ENCODE measurements around the gene PHC3.

Gene PHC3

DNA sequence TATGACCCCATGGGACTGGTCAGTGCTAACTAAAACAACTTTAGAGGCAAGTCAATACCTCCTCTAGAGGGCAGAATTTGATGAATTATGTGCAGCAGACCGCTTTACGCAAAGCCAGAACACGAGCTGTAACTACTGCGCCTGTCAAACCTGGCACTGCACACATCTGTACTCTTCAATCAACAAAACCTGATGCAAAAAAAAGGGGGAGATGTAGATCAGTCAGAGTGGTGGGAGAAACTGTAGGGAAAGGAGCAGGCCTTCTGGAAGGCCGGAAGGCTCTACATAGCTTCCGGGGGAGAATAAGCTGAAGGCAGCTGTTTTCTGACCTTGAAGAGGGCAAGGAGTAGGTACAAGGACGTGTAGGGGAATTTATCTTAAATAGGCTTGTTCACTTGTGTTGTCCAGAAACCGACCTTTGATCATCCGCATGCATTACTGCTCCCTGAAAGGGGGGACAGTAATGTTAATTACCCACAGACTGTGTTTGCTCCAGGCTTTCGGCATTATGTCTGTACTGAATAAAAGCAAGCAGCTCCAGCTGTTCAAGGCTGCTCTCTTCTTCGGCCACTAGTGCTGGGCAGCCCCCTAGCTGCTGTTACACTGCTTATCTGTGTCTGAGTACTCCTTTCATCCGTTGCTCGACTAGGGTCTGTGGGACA lies 102.8 kb downstream of the PHC3 start:
- no peak for DNase-seq (ENCODE audit: low read depth, low spot score)

DNA sequence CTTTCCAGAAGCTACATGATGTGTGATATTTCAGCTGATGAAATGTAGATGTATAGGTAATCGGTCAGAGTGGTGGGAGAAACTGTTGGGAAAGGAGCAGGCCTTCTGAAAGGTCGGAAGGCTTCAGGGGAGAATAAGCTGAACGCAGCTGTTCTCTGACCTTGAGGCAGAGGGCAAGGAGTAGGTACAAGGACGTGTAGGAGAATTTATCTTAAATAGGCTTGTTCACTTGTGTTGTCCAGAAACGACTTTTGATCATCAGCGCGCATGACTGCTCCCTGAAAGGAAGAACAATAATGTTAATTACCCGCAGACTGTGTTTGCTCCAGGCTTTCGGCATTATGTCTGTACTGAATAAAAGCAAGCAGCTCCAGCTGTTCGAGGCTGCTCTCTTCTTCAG lies 104.2 kb downstream of the PHC3 start:
- DNase-seq (ENCODE audit: low read depth, low spot score) = no peak

DNA sequence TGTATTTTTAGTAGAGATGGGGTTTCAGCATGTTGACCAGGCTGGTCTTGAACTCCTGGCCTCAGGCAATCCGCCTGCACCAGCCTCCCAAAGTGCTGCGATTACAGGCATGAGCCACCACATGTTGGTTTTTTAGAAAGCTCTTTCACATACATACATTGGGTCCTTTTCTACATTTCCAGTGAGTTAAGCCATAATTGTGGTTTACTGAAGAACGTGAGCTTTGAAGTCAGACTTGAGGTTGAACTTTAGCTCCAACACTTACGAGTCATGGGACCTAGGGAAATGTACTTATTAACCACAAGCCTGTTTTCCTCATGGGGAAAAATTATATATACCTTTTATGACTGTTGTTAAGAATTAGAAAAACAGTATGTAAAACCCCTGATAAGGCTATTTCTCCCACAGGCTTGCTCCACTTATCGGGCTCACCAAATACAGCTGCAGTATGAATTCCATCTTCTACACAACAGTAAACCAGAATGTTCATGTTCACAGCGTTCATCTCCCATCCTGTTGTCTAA lies 104.8 kb downstream of the PHC3 start:
- no peak for DNase-seq (ENCODE audit: low read depth, low spot score)

DNA sequence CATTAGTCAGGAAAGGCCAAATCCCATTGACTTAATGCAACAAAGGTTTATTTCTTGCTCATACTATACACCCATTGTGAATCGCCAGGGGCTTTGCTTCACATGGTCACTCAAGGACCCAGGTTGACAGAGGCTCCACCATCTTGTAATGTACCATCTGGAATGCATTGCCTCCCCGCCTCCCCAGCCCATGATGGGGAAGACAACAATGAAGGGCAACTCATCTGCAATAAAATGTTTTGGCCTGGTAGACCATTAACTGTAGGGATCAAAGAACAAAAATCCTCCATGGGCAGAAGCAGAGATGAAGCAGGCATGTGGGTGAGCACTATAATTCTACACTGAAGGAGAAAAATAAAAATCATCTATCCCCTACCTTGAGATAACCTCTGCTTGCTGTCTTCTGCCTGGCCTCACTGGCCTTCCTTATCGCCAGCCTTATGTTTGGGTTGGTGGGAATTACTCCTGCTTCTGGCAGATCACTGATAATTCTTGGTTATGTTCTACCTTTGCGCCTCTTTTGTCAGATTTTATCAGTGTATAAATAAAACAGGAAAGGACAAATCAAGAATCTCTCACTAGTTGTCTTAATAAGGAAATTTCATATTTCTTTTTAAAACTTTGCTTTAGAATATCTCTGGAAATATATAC lies 106.0 kb downstream of the PHC3 start:
- DNase-seq (ENCODE audit: low read depth, low spot score) = no peak

DNA sequence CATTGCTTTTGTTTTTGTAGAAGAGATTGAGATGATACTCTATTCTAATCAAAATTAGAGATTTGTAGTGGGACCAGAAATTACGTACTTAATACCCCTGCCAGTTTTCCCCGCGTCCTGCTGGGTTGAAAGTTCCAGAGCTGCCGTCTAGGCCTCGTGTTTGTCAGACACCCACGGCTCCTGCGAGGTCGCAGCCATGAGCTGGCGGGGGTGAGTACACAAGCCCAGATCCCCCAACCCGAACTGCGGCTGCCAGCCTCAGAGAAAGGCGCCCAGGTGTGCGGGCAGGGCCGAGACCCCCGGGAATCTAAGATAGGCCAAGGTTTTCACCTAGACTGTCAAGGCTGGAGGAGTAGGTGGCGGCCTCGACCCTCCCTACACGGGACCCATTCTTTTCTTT lies 117.4 kb downstream of the PHC3 start:
- no peak for DNase-seq (ENCODE audit: low read depth, low spot score)

DNA sequence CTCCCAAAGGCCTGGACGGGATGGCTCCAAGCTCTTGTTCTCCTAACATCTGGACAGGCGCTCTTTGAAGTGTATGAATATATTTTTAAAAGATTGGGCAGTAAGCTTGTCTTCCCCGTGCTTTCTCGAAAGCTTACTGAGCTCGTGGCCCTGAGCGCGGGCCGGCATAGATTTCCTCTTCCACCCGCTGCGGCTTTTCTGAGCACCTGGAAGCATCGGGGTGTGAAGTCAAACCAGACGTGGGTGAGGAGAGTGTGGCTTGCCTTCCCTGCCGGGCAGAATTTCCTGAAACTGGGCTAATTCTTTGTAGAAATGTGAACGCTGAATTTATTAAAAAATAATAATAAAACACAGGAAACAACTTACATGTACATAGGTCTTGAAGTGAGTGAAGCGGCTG lies 117.8 kb downstream of the PHC3 start:
- no peak for DNase-seq (ENCODE audit: low read depth, low spot score)

DNA sequence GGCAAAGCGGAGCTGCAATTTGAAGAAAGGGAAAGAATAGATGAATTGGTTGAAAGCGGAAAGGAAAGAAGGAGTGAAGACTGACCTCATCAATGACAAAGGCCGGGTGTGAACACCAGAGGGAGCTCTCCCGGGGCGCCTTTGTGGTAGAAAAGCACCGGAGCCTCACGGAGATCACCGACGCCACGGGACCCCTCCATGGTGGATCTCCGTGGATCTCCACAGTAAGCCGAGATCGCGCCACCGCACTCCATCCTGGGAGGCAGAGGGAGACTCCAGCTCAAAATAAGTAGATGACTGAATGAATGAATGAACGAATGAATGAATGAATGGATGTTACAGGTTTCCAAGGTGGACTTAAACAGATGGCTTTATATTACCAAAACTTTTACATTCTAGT lies 118.8 kb downstream of the PHC3 start:
- no peak for DNase-seq (ENCODE audit: low read depth, low spot score)

DNA sequence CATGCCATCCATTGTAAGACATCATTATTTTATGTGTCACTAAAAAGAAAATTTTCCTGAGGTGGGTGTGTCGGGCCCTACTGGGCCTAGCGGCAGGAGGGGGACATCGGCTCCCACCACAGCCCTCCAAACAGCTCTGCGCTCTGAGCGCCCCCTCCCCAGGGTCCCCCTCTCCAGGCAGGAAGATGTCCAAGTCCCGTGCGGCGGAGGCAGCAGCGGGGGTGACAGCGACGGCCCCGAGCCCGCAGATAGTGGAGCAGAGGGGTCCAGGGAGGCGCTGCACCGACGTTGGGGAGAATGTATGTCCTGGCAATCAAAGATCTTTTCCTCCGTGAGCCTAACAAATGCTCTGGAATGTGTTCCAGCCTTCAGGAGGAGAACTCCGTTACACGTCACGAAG lies 119.5 kb downstream of the PHC3 start:
- no peak for DNase-seq (ENCODE audit: low read depth, low spot score)

DNA sequence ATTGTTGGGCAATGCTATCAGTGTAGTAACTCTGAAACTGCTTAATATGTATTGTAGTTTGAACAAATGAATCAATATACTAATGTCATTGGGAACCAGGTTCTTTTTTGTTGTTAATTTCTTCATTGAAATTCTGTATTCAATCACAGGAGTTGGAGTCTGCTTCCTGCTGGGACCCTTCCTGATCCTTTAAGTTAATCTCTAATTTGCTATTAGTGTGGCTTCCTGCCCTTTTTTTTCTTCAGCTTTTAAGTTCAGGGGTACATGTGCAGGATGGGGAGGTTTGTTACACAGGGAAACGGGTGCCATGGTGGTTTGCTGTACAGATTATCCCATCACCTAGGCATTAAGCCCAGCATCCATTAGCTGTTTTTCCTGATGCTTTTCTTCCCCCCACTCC lies 122.1 kb downstream of the PHC3 start:
- no peak for DNase-seq (ENCODE audit: low read depth, low spot score)

DNA sequence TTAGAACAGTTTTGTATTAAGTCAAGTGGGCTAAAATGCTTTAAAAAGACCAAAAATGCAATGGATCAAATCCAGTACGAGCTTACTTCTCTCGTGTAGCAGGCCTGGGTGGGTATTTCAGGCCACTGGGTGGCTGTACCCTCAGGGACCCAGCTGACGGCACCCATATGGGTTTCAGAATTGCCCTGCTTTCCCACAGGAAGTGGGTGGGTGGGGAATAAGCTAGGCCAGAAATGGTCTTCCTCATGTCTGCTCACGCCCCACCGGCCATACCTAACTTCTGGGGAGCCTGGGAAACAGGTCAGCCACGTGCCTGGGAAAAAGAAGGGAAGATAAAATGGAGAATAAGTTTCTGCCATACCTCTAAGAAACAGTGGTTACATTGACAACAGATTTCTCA lies 123.4 kb downstream of the PHC3 start:
- DNase-seq (ENCODE audit: low read depth, low spot score) = no peak

DNA sequence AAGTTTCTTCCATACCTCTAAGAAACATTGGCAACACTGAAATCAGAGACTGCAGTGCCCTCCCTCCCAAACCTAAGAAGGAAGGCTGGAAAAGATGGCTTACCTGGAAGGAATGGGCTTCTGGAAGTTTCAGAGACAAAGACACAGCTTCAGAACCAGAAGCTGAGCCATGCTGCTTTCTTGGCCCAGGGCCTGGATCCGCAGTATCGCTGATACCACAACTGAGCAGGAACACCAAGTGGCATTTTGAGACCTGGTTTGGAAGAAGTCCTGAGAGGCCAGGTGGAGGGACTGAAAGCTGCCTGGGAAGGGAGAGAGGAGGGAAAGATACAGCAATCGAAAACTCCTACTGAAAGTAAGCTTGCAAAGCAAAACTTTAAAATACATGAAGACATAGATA lies 124.0 kb downstream of the PHC3 start:
- no peak for DNase-seq (ENCODE audit: low read depth, low spot score)

DNA sequence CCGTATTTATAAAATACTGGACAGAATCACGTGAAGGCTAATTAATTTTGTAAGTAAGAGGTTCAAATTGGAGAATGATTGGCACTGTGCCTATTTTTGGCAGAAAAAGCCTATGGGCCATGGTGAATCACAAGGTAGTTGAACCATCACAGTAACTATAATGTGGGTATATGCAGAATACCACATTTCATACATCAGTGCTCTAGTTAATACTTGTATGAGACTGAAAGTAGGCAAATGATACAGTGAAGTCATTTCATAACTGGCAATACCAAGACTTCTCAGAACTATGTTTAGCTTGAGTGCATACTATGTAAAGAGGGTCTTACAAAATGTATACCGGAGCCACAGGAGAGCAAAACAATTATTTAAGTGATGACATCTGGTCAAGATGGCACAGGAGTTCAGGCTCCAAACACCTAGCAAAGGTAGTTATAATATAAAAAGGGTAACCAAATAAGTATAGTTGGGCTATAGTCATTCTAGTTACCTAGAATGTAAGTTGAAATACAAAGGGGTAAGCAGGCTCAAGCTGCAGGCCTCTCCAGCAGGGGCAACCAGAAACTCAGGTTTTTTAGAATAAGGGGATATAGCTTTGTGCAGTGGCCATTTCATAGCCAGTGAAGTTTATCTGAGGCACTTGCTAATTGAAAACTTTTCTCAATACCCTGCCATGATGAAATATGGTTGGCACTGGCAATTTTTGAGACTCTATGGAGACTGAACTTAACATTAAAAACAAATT lies 124.7 kb downstream of the PHC3 start:
- no peak for DNase-seq (ENCODE audit: low read depth, low spot score)

DNA sequence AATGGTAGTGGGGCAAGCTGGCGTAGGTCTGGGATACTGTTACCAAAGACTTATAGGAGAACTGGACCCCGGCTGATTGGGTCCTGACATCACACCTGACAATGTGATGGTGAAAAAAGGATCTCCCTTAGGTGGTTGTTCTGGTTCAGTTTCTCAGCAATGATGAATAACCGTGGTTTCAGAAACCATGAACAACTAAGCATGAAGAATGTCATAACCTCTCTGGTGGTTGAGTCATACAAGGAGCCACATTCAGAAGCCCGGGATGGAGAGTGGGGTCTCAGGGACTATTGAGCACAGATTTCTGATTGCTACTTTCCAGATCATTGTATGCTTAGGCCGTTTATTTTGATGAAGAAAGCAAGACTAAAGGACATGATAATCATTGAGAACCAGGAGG lies 126.3 kb downstream of the PHC3 start:
- no peak for DNase-seq (ENCODE audit: low read depth, low spot score)

DNA sequence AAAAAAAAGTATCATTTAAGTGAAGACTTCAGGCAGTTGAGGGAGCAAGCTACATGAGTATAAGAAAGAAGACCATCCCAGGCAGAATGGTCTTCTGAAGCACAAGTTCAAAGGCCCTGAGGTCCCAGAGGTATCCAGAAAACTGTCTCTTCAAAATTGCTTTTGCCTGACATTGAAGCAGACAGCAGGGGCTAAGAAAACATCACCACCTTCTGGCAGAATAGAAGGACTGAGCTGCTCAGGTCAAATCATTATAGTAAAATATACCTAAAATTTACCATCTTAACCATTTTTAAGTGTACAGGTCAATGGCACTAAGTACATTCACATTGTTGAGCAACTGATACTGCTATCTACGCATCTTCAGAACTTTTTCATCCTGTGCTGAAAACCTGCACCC lies 127.3 kb downstream of the PHC3 start:
- no peak for DNase-seq (ENCODE audit: low read depth, low spot score)

DNA sequence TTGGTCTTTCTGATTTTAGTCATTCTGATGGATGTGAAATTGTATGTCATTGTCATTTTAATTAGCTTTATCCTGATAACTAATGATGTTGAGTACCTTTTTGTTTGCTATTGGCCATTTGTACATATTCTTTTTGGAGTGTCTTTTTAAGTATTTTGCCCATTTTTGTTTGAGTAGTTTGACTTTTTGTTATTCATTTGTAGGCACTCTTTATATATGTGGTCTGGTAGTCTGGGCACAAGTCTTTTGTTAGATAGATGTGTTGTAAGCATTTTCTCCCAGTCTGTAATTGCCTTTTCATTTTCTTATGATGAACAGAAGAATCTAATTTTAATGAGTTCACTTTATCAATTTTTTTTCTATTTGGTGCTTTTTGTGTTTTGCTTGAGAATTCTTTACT lies 129.1 kb downstream of the PHC3 start:
- DNase-seq (ENCODE audit: low read depth, low spot score) = no peak

DNA sequence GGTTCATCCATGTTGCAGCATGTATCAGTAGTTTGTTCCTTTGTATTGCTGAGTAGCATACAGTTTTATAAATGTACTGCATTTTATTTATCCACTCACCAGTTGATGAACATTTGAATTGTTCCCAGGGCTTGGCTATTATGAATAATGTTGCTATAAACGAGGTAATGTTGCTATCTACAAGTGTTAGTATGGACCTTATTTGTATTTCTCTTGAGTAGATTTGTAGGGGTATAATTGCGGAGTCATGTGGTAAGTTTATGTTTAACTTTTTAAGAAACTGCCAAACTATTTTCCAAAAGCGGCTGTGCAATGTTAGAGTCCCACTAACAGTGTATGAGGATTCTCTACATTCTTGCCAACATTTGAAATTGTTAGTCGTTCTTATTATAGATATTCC lies 130.8 kb downstream of the PHC3 start:
- DNase-seq (ENCODE audit: low read depth, low spot score) = no peak

DNA sequence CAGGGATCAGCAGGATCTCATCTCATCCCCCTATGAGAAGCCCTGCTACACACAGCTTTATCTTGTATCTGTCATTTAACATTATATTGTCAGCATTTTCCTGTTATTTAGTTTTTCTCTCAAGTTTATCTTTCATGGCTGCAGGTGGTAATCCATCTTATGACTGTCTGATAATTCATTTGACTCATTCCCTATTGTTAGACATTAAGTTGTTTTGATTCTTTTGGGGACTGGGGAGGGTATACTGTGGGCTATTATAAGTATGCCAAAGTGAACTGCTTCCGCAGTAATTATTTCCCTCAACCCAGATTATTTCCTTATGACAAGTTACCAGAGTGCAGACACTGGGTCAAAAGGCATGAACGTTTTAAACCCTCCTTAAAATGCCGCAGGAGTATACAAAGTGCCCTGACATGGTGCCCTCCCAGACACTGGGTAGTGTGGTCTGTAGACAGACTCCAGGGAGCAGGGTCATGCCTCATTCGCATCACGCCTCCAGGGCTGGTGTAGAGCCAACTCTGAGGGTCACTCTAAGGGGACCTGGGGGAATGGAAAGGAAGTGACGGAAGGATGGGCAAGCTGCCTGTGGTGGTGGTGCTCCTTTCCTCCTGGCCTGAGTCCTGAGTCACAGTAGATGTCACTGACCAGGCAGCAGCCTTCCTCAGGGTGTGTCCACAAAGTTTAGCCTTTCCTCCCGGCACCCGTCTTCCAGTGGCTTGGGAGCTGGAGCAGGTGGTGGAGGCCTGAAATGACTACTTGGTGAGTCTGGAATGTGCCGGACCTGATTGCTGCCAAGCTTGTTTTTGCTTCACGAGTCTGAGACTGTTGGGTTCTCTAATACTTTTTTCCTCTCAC lies 132.2 kb downstream of the PHC3 start:
- DNase-seq (ENCODE audit: low read depth, low spot score) = no peak

DNA sequence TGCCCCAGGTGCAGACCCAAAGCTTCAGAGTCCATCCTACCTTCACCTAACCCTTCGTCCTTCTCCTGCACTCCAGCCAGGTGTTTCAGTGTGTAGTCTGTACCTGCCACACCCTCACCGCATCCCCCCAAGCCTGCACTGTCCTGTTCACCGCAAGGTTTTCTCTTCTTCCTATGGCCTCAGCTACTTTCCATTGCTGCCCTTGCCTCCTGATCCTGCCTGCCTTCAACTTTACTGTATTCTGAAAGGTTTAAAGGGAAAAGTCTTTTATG lies 134.5 kb downstream of the PHC3 start:
- DNase-seq (ENCODE audit: low read depth, low spot score) = no peak

DNA sequence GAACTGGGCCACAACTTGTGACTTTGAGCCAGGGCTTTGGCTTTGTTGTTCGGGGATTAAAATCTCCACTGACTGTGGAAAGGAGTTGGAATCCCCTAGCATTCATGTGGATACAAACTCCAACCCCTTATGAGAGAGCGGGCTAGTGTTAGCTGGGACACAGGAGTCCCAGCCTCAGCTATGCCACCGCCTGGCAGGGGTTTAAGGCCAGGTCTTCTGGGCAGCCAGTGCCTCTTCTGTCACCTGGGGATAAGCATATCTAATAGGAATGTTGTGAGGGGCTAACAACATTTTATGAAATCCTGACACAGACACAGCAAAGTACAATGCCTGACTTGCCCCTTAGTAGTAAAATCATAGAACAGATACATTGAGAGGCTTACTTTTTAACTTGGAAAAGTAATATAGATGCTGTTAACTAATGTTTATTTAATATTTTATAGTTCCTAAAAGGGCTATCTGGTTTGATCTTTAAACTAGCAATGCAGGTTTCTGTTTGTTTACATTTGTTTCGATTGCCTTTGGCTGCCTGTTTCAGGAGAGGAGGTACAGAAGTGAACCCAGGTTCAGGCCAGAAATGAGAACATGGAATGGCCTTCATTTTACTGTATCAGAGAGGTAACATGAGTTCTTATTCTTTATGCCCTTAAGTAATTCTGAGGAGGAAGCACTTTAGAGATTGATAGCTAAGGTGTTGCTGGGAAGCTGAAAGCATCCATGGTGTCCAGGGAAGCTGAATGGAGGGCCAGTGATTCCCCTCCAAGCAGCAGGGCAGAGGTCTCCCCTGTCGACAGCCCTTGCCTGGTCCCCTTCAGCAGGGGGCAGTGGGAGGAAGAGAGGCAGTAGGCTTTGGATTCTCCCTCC lies 135.0 kb downstream of the PHC3 start:
- DNase-seq (ENCODE audit: low read depth, low spot score) = no peak

DNA sequence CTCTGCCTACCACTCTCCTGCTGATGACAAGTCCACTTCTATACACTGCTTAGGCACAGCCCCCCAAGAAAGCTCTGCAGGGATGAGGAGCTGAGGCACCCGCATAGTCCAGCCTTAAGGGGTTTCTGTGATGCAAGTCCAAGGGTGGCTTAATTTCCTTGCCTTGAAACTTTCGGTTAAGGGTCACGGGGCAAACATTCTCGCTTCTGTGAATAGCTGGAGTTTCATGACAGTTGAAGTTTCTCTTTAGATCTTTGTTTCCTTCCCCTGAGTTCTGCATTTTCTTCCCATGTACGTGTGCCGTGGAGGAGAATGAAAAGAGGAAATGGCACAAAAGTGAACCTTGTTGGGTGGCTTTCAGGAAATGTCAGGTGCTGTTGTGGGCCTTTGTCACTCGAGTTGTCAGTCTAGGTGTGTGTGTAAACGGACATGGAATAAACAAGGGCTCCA lies 136.7 kb downstream of the PHC3 start:
- no peak for DNase-seq (ENCODE audit: low read depth, low spot score)

DNA sequence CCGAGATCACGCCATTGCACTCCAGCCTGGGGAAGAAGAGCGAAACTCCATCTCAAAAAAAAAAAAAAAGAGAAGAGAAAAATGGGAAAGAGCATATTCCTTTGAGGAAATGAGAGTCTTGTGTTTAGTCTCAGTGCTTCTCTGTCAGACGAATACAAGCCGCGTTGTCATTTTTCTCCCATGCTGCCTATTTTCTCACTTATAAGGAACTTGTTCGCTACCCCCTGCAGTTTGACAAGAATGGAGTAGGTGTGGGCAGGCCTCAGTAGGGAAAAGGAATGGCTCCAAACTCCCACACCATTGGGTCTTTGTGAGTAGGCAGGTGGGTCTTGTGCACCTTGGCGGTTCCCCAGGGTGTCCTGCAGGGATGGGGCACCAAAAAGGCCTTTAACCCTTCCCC lies 137.3 kb downstream of the PHC3 start:
- no peak for DNase-seq (ENCODE audit: low read depth, low spot score)
